Vagina (tissue), 2 donors: ENCODE results near the gene GGTLC2. TPM values are rescaled to one million over a fixed set of nuclear protein-coding genes. Genes with fewer than 3 reads are reported as not detected.
A peak's percentile ranks its signal among the peaks of the same experiment; 100 is the strongest.

Source experiments
- DNase-seq, 2 donors: peaks; one replicate each; pipeline ENCODE4 v3.0.0-alpha.2; 2017; ENCODE audit errors: extremely low spot score in 2 of 2
- H3K27ac ChIP-seq: fragments of 200-600 bp; sonication (generic); one replicate; pipeline ENCODE4 v1.5.1; 2019
- H3K27me3 ChIP-seq: fragments of 200-600 bp; sonication (generic); one replicate; pipeline ENCODE4 v1.5.1; 2019
- H3K36me3 ChIP-seq, 2 donors: fragments of 200-600 bp; sonication (generic); one replicate each; pipeline ENCODE4 v1.5.1; 2017 to 2019
- H3K4me1 ChIP-seq: fragments of 200-600 bp; sonication (generic); one replicate; pipeline ENCODE4 v1.5.1; 2019
- H3K4me3 ChIP-seq, 2 donors: fragments of 200-600 bp; sonication (generic); 1 replicate in 1 of 2; 2 replicates in 1 of 2; pipeline ENCODE4 v1.5.1; 2016 to 2019
- H3K9me3 ChIP-seq: fragments of 200-600 bp; sonication (generic); one replicate; pipeline ENCODE4 v1.5.1; 2019
- CTCF ChIP-seq, 3 experiments: fragments of 450-650 bp in 2 of 3; fragments of 200-600 bp in 1 of 3; sonication (generic) in 1 of 3; IDR thresholded peaks; one replicate each; pipeline ENCODE4 v1.5.1; 2017 to 2019; ENCODE audit warnings: antibody characterized with exemption in 3 of 3, mild to moderate bottlenecking in 2 of 3, moderate library complexity in 2 of 3
- POLR2A ChIP-seq, 2 donors: fragments of 450-650 bp; IDR thresholded peaks; one replicate each; pipeline ENCODE4 v1.6.1; 2017; ENCODE audit warnings: antibody characterized with exemption in 2 of 2, mild to moderate bottlenecking in 2 of 2, moderate library complexity in 2 of 2
- POLR2AphosphoS5 ChIP-seq, 2 donors: sonication (generic); formaldehyde crosslinking; IDR thresholded peaks; one replicate each; pipeline ENCODE4 v1.9.0; 2017; ENCODE audit warnings: antibody characterized with exemption in 2 of 2, mild to moderate bottlenecking in 2 of 2, low read depth in 1 of 2; ENCODE audit not compliant: insufficient read depth in 1 of 2
- intact Hi-C: fragments of 100-400 bp; cut with DNase I; formaldehyde crosslinking; loops from one replicate; pipeline ENCODE4 v1.15.1; 2023
- total RNA-seq: library from RNA; depleted of rRNA; stranded (reverse); fragments of >200 nt; gene quantifications from one replicate; pipeline ENCODE4 v1.2.3, GENCODE V29; 2016

GGTLC2 gene
- total RNA-seq, 1 donor from 2014 or later, result not detected

GRCh38 chr22:22689621-22690345 is 45.4 kb downstream of the GGTLC2 start:
- no peaks in the 10 kb centered on the region for H3K4me1 ChIP-seq
- no peak overlapping the region for H3K4me3 ChIP-seq
- TF ChIP-seq CTCF (IDR thresholded peaks at IDR 0.05) (no peak), POLR2A (IDR thresholded peaks at IDR 0.05) (no peak), POLR2AphosphoS5 (IDR thresholded peaks at IDR 0.05; ENCODE audit: insufficient read depth in 1 of 2, low read depth in 1 of 2) (no peak)
- intact Hi-C loops, result no loop called here
- H3K36me3 ChIP-seq, result no peaks in the 10 kb centered on the region
- H3K9me3 ChIP-seq, result no peaks in the 10 kb centered on the region
- DNase-seq, result no peak
- no peak overlapping the region for H3K27ac ChIP-seq
- no peaks in the 10 kb centered on the region for H3K27me3 ChIP-seq

DNA sequence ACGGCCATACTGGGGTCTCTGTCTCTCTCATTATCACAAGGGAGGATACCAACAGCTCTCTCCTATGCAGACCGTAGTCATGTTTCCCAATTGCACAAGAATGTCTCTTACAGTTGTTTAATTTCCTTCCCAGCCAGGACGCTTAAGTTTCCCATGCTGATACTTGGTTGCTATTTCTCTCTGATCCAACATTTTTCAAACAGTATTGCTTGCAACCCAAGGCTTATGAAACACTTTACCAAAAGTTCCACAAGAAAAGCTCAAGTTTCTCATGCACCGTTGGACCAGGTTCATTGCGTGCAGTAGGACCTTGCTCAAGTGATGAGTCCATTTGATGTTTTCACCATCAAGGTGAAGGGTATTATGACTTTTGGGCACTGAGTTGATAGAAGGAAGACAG is 46.6 kb downstream of the GGTLC2 start:
- no peaks in the 10 kb centered on the region for H3K4me1 ChIP-seq
- H3K27ac ChIP-seq, result no peak overlapping the region
- TF ChIP-seq POLR2AphosphoS5 (IDR thresholded peaks at IDR 0.05; ENCODE audit: insufficient read depth in 1 of 2, low read depth in 1 of 2) (no peak), CTCF (IDR thresholded peaks at IDR 0.05) (no peak), POLR2A (IDR thresholded peaks at IDR 0.05) (no peak)
- H3K4me3 ChIP-seq, result no peak overlapping the region
- H3K36me3 ChIP-seq, result no peaks in the 10 kb centered on the region
- no peaks in the 10 kb centered on the region for H3K9me3 ChIP-seq
- H3K27me3 ChIP-seq, result no peaks in the 10 kb centered on the region
- no peak for DNase-seq
- intact Hi-C loops, result no loop called here

- Histone ChIP-seq H3K9me3 (no peaks in the 10 kb centered on the region), H3K27me3 (no peaks in the 10 kb centered on the region), H3K4me1 (no peaks in the 10 kb centered on the region), H3K27ac (no peak overlapping the region), H3K4me3 (no peak overlapping the region), H3K36me3 (no peaks in the 10 kb centered on the region)
- intact Hi-C loops, result no loop called here
- TF ChIP-seq POLR2A (IDR thresholded peaks at IDR 0.05), result no peak
- no peak for TF ChIP-seq CTCF (IDR thresholded peaks at IDR 0.05)
- no peak for TF ChIP-seq POLR2AphosphoS5 (IDR thresholded peaks at IDR 0.05; ENCODE audit: insufficient read depth in 1 of 2, low read depth in 1 of 2)
- no peak for DNase-seq
Measured at GRCh38 chr22:22691716-22692701, 47.6 kb downstream of the GGTLC2 start.

GRCh38 chr22:22692707-22693530 is 48.5 kb downstream of the GGTLC2 start:
- TF ChIP-seq POLR2AphosphoS5 (IDR thresholded peaks at IDR 0.05; ENCODE audit: insufficient read depth in 1 of 2, low read depth in 1 of 2) (no peak), POLR2A (IDR thresholded peaks at IDR 0.05) (no peak), CTCF (IDR thresholded peaks at IDR 0.05) (peak in 1 of 3 experiments; percentile 17)
- Histone ChIP-seq H3K27ac (no peak overlapping the region), H3K4me3 (no peak overlapping the region), H3K4me1 (no peaks in the 10 kb centered on the region), H3K27me3 (no peaks in the 10 kb centered on the region), H3K9me3 (no peaks in the 10 kb centered on the region), H3K36me3 (no peaks in the 10 kb centered on the region)
- DNase-seq, result no peak
- intact Hi-C loops, result no loop called here
